H1 (cell line): ENCODE measurements around the gene ACCSL. TPM values are rescaled to one million over a fixed set of nuclear protein-coding genes. Genes with fewer than 3 reads are reported as not detected.

Experiments
- CTCF ChIA-PET: fragments of 300-600 bp; sonication (Branson Sonifier 250); formaldehyde crosslinking; loops from one replicate; lab custom pipeline; 2021; ENCODE audit not compliant: partially characterized antibody; lab: Charles Lee
- POLR2A ChIA-PET: fragments of 300-600 bp; sonication (Branson Sonifier 250); formaldehyde crosslinking; loops from one replicate; lab custom pipeline; 2021; ENCODE audit warnings: inconsistent platforms; ENCODE audit not compliant: partially characterized antibody; lab: Charles Lee
- DNase-seq, 2 experiments: peaks; one replicate each; pipeline versions ENCODE4 v3.0.0 to v3.0.0-alpha.2; 2010 to 2022; ENCODE audit warnings: low spot score in 2 of 2, low read depth in 1 of 2, mixed read lengths in 1 of 2
- FAIRE-seq: peaks from 2 replicates; lab custom pipeline; 2011; peaks lifted over from hg19 to GRCh38; lab: Jason Lieb, UNC
- H2AFZ ChIP-seq: 2 replicates; pipeline ENCODE4 v1.8.1; 2012; ENCODE audit warnings: low read length, inconsistent platforms
- H2AK5ac ChIP-seq: 2 replicates; pipeline ENCODE4 v1.6.1; 2013; ENCODE audit warnings: low read depth, low read length
- H2BK120ac ChIP-seq: replicated peaks from 2 replicates; pipeline ENCODE3; 2013; ENCODE audit warnings: low read depth, low read length, inconsistent platforms
- H2BK12ac ChIP-seq: 2 replicates; pipeline ENCODE4 v1.6.1; 2013; ENCODE audit warnings: low read depth, low read length
- H2BK15ac ChIP-seq: 2 replicates; pipeline ENCODE4 v1.6.1; 2013; ENCODE audit warnings: low read length
- H2BK20ac ChIP-seq: 2 replicates; pipeline ENCODE4 v1.6.1; 2013; ENCODE audit warnings: low read length
- H2BK5ac ChIP-seq: 2 replicates; pipeline ENCODE4 v1.6.1; 2013; ENCODE audit warnings: low read depth, low read length
- H3K14ac ChIP-seq: 2 replicates; pipeline ENCODE4 v1.6.1; 2013; ENCODE audit warnings: inconsistent platforms; ENCODE audit not compliant: insufficient read length
- H3K18ac ChIP-seq: 2 replicates; pipeline ENCODE4 v1.6.1; 2013; ENCODE audit warnings: low read length; ENCODE audit errors: extremely low read depth
- H3K23ac ChIP-seq: 2 replicates; pipeline ENCODE4 v1.6.1; 2013; ENCODE audit warnings: inconsistent platforms; ENCODE audit not compliant: insufficient read length
- H3K23me2 ChIP-seq: 2 replicates; pipeline ENCODE4 v1.6.1; 2013; ENCODE audit warnings: low read depth, low read length
- H3K27ac ChIP-seq: 2 replicates; pipeline ENCODE4 v1.6.1; 2011; ENCODE audit warnings: low read depth, low read length, inconsistent platforms
- H3K27me3 ChIP-seq, 4 experiments: replicated peaks in 1 of 4; 1 replicate in 1 of 4; 2 replicates in 3 of 4; pipeline versions ENCODE4 v1.6.1 to v1.8.1; 2011 to 2013; ENCODE audit warnings: low read length in 3 of 4, mild to moderate bottlenecking in 3 of 4, inconsistent platforms in 2 of 4, mixed read lengths in 2 of 4, moderate library complexity in 1 of 4; ENCODE audit not compliant: control insufficient read depth in 3 of 4, insufficient read depth in 3 of 4; ENCODE audit errors: extremely low read depth in 1 of 4
- H3K36me3 ChIP-seq, 4 experiments: 2 replicates each; pipeline versions ENCODE4 v1.6.1 to v1.8.1; 2011 to 2013; ENCODE audit warnings: mild to moderate bottlenecking in 4 of 4, low read length in 3 of 4, moderate library complexity in 2 of 4, control low read depth in 1 of 4, inconsistent platforms in 1 of 4; ENCODE audit not compliant: insufficient read depth in 4 of 4, control insufficient read depth in 2 of 4
- H3K4ac ChIP-seq: replicated peaks from 2 replicates; pipeline ENCODE3; 2013; ENCODE audit warnings: low read length, low read depth, mixed read lengths, inconsistent platforms; ENCODE audit not compliant: insufficient read length
- H3K4me1 ChIP-seq, 4 experiments: replicated peaks in 1 of 4; 1 replicate in 1 of 4; 2 replicates in 3 of 4; pipeline versions ENCODE4 v1.6.1 to v1.8.1; 2011 to 2013; ENCODE audit warnings: low read length in 3 of 4, inconsistent platforms in 2 of 4, mixed read lengths in 1 of 4; ENCODE audit not compliant: insufficient read depth in 4 of 4, control insufficient read depth in 3 of 4
- H3K4me2 ChIP-seq, 2 experiments: 2 replicates each; pipeline versions ENCODE4 v1.6.1 to v1.8.1; 2011 to 2013; ENCODE audit warnings: low read depth in 2 of 2, low read length in 2 of 2, control low read depth in 1 of 2, inconsistent platforms in 1 of 2, mild to moderate bottlenecking in 1 of 2; ENCODE audit not compliant: insufficient read depth in 1 of 2
- H3K4me3 ChIP-seq, 4 experiments: fragments of 200-600, 300-600 bp in 1 of 4; sonication (generic), shearing (Covaris generic), sonication (Bioruptor Twin) in 1 of 4; 2 replicates each; pipeline versions ENCODE4 v1.5.1 to v1.8.1; 2011 to 2016; ENCODE audit warnings: low read length in 4 of 4, low read depth in 3 of 4, control low read depth in 2 of 4, inconsistent platforms in 2 of 4, mild to moderate bottlenecking in 2 of 4, mixed read lengths in 1 of 4, moderate library complexity in 1 of 4; ENCODE audit not compliant: insufficient read depth in 2 of 4; ENCODE audit errors: extremely low read depth in 1 of 4
- H3K56ac ChIP-seq: replicated peaks from 2 replicates; pipeline ENCODE3; 2013; ENCODE audit warnings: low read depth, mild to moderate bottlenecking, mixed read lengths, low read length, inconsistent platforms; ENCODE audit not compliant: insufficient read length
- H3K79me1 ChIP-seq: 2 replicates; pipeline ENCODE4 v1.6.1; 2013; ENCODE audit warnings: low read depth, low read length, control low read depth
- H3K79me2 ChIP-seq, 2 experiments: 2 replicates each; pipeline versions ENCODE4 v1.6.1 to v1.8.1; 2012 to 2013; ENCODE audit warnings: low read length in 2 of 2, mild to moderate bottlenecking in 2 of 2, inconsistent platforms in 1 of 2; ENCODE audit not compliant: insufficient read depth in 2 of 2, control insufficient read depth in 1 of 2
- H3K9ac ChIP-seq, 4 experiments: replicated peaks in 1 of 4; 1 replicate in 1 of 4; 2 replicates in 3 of 4; pipeline versions ENCODE4 v1.6.1 to v1.8.1; 2011 to 2013; ENCODE audit warnings: low read depth in 3 of 4, low read length in 3 of 4, control low read depth in 2 of 4, mild to moderate bottlenecking in 2 of 4, moderate library complexity in 2 of 4, inconsistent platforms in 1 of 4; ENCODE audit errors: extremely low read depth in 1 of 4
- H3K9me3 ChIP-seq, 2 experiments: 2 replicates each; pipeline versions ENCODE4 v1.6.1 to v1.8.1; 2012 to 2013; ENCODE audit warnings: mild to moderate bottlenecking in 2 of 2, moderate library complexity in 2 of 2, control low read depth in 1 of 2, inconsistent platforms in 1 of 2, low read depth in 1 of 2, low read length in 1 of 2, mixed read lengths in 1 of 2; ENCODE audit not compliant: insufficient read depth in 2 of 2
- H4K20me1 ChIP-seq, 2 experiments: replicated peaks in 1 of 2; 2 replicates each; pipeline versions ENCODE3 to v1.8.1; 2011 to 2013; ENCODE audit warnings: inconsistent platforms in 2 of 2, low read length in 2 of 2, mild to moderate bottlenecking in 1 of 2; ENCODE audit not compliant: insufficient read depth in 2 of 2, control insufficient read depth in 1 of 2
- H4K5ac ChIP-seq: 2 replicates; pipeline ENCODE4 v1.6.1; 2013; ENCODE audit warnings: low read length, low read depth, mixed read lengths, inconsistent platforms; ENCODE audit not compliant: insufficient read length
- H4K8ac ChIP-seq: 2 replicates; pipeline ENCODE4 v1.8.0; 2013; ENCODE audit warnings: mild to moderate bottlenecking, moderate library complexity, low read length, inconsistent platforms; ENCODE audit not compliant: insufficient read depth; ENCODE audit errors: extremely low read depth
- H4K91ac ChIP-seq: replicated peaks from 2 replicates; pipeline ENCODE3; 2013; ENCODE audit warnings: low read length, mixed read lengths, inconsistent platforms; ENCODE audit not compliant: insufficient read length
- CBX5 ChIP-seq: fragments of 300-800, 300-1000 bp; sonication (generic); IDR thresholded peaks from 2 replicates; pipeline ENCODE4 v1.7.1; 2016; ENCODE audit warnings: antibody characterized with exemption, low read length, low read depth
- HDAC6 ChIP-seq: IDR thresholded peaks from one replicate; pipeline ENCODE4 v1.7.1; 2012; ENCODE audit warnings: low read depth, mild to moderate bottlenecking, inconsistent platforms, low read length, moderate library complexity
- KDM1A ChIP-seq: fragments of 200-600, 300-600 bp; sonication (generic); IDR thresholded peaks from 2 replicates; pipeline ENCODE4 v1.7.1; 2016; ENCODE audit warnings: mild to moderate bottlenecking, low read length, borderline replicate concordance
- MAX ChIP-seq: IDR thresholded peaks from 2 replicates; pipeline ENCODE4 v1.6.1; 2012; ENCODE audit warnings: inconsistent platforms
- POU5F1 ChIP-seq: IDR thresholded peaks from 2 replicates; pipeline ENCODE4 v1.6.1; 2011; ENCODE audit warnings: low read depth, mild to moderate bottlenecking, low read length, moderate library complexity
- SUZ12 ChIP-seq: fragments of 200-600 bp; sonication (generic); IDR thresholded peaks from 2 replicates; pipeline ENCODE4 v1.6.1; 2012; ENCODE audit warnings: mild to moderate bottlenecking, inconsistent platforms, low read length, moderate library complexity, mixed read lengths
- WGBS, 2 experiments: shearing (Covaris generic) in 1 of 2; methylation state at CpG; one replicate each; pipeline versions ENCODE4 v1.1.6 to v1.1.7; 2013 to 2015; ENCODE audit warnings: low lambda C conversion rate in 2 of 2, mixed read lengths in 2 of 2, inconsistent platforms in 1 of 2, low coverage in 1 of 2, missing lambda C conversion rate in 1 of 2; ENCODE audit not compliant: insufficient replicate concordance in 2 of 2, insufficient coverage in 1 of 2, insufficient read length in 1 of 2; ENCODE audit errors: extremely low coverage in 1 of 2, missing lambda C conversion rate in 1 of 2; 5-methylcytosine and 5-hydroxymethylcytosine counted together
- polyA plus RNA-seq, 7 experiments: library from polyadenylated mRNA; depleted of rRNA in 3 of 7; stranded (reverse) in 5 of 7; unstranded in 2 of 7; fragments of >200 nt in 5 of 7; fragments of 200-250 nt in 2 of 7; gene quantifications; 1 replicate in 5 of 7; 2 replicates in 1 of 7; 4 replicates in 1 of 7; pipeline versions ENCODE4 v1.2.1 to v1.2.3, GENCODE V29; 2011 to 2013; ENCODE audit warnings: missing spikeins in 2 of 7, mixed read lengths in 2 of 7
- total RNA-seq: library from RNA; stranded (reverse); fragmentation: NEBNext Ultra II Directional; extraction: Animal tissue kit (Norgen Biotek cat#: 25700); gene quantifications from 2 replicates; pipeline ENCODE4 v1.2.1, GENCODE V29; 2021
- TF ChIP-seq, protein P1 (sequence below): IDR thresholded peaks from 2 replicates; pipeline ENCODE4 v1.6.1; 2012; ENCODE audit warnings: inconsistent platforms

ACCSL gene
- total and polyA plus RNA-seq, 2 of the 8 experiments (the other 6 are each of a cell fraction or from before 2014, with no cell fraction given) = not detected

DNA sequence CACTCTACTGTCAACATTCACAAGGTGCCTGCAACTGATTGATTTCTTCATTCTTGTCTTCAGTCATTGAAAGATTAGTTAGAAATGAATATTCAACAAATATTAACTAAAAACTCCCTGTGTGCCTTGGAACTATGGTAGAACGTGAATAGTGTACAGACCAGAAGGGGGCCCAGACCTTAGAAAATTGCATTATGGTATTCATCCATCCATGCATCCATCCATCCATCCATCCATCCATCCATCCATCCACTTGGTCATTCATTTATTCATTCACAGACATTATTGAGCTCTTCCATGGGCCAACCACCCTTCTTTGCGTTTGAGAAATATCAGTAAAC, 10.2 kb upstream of the ACCSL start:
- H4K5ac ChIP-seq = no peak overlapping the region
- TF ChIP-seq HDAC6 (no peak), CBX5 (no peak), MAX (no peak), SUZ12 (no peak), KDM1A (no peak), POU5F1 (no peak)
- TF ChIP-seq, protein P1, sequence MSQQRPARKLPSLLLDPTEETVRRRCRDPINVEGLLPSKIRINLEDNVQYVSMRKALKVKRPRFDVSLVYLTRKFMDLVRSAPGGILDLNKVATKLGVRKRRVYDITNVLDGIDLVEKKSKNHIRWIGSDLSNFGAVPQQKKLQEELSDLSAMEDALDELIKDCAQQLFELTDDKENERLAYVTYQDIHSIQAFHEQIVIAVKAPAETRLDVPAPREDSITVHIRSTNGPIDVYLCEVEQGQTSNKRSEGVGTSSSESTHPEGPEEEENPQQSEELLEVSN = no peak
- TF ChIP-seq, all 59 proteins: peak for 0
- Histone ChIP-seq H2BK20ac (no peak overlapping the region), H3K23me2 (no peaks in the 10 kb centered on the region), H3K79me2 (no peaks in the 10 kb centered on the region), H3K27ac (no peak overlapping the region), H3K4me3 (no peak overlapping the region), H3K9ac (no peak overlapping the region), H3K79me1 (no peaks in the 10 kb centered on the region), H3K14ac (no peak overlapping the region), H3K18ac (no peak overlapping the region), H3K4me1 (no peaks in the 10 kb centered on the region; a peak in 1 of 7 replicates), H2BK120ac (no peak overlapping the region), H2AFZ (no peak overlapping the region), H3K23ac (no peak overlapping the region), H3K4me2 (no peak overlapping the region), H3K4ac (no peak overlapping the region), H3K56ac (no peak overlapping the region), H2BK12ac (no peak overlapping the region), H3K9me3 (peaks cover 4 to 15% of the 10 kb centered on the region in 2 experiments), H2BK15ac (no peak overlapping the region), H3K36me3 (no peaks in the 10 kb centered on the region), H2BK5ac (no peak overlapping the region), H4K8ac (no peak overlapping the region), H2AK5ac (no peak overlapping the region), H4K20me1 (no peaks in the 10 kb centered on the region), H3K27me3 (no peaks in the 10 kb centered on the region), H4K91ac (no peak overlapping the region)
- ChIA-PET CTCF (interaction anchor here (0.6 to 9.9 kb wide), 40 partner anchors 8 to 480 kb away, joined by 3 to 80 read pairs (median 4); partner anchors contain the start of genes ACCSL and ALKBH3), POLR2A (interaction anchor here (1.0 to 1.1 kb wide), 2 partner anchors 90 to 148 kb away, joined by 3 to 4 read pairs; no protein-coding TSS in a partner anchor)
- WGBS, 2 experiments = 79% methylated on average over 2 of the region's 2 CpGs; no CpG with 5 or more reads in 1 of the 2 experiments
- peak in 1 of 2 experiments; percentile 19 for DNase-seq
- FAIRE-seq = no peak
